HG03457 (cell line): ENCODE measurements around the gene ADAMTS1.

Experiments
- ATAC-seq: cut with Tn5 transposase; IDR thresholded peaks from one replicate; pipeline ENCODE4 v1.9.1; 2021; ENCODE audit warnings: moderate number of reproducible peaks; ENCODE audit not compliant: unreplicated experiment

ADAMTS1 gene

GRCh38 chr21:26845759-26846035, 488 bp upstream of the ADAMTS1 start:
- ATAC-seq = no peak

- no peak for ATAC-seq
Measured at GRCh38 chr21:26844258-26845065, 747 bp downstream of the ADAMTS1 start.

- ATAC-seq = no peak
Measured at GRCh38 chr21:26843933-26844257, 1.3 kb downstream of the ADAMTS1 start.

GRCh38 chr21:26842974-26843932, 2.0 kb downstream of the ADAMTS1 start:
- ATAC-seq = no peak

- no peak for ATAC-seq
Measured at GRCh38 chr21:26842300-26842699, 2.9 kb downstream of the ADAMTS1 start.

GRCh38 chr21:26840912-26841311, 4.3 kb downstream of the ADAMTS1 start:
- no peak for ATAC-seq

- ATAC-seq = no peak
Measured at GRCh38 chr21:26840201-26840600, 5.0 kb downstream of the ADAMTS1 start.

- no peak for ATAC-seq
Measured at GRCh38 chr21:26837539-26837938, 7.7 kb downstream of the ADAMTS1 start.

- no peak for ATAC-seq
Measured at GRCh38 chr21:26836528-26836927, 8.7 kb downstream of the ADAMTS1 start.

- ATAC-seq = no peak
Measured at GRCh38 chr21:26835714-26836265, 9.4 kb downstream of the ADAMTS1 start.

- ATAC-seq = no peak
Measured at GRCh38 chr21:26835027-26835713, 10.0 kb downstream of the ADAMTS1 start.

- ATAC-seq = no peak
Measured at GRCh38 chr21:26834181-26834905, 10.9 kb downstream of the ADAMTS1 start.

GRCh38 chr21:26833460-26833939, 11.7 kb downstream of the ADAMTS1 start:
- ATAC-seq = no peak

- no peak for ATAC-seq
Measured at GRCh38 chr21:26833011-26833410, 12.2 kb downstream of the ADAMTS1 start.

- ATAC-seq = no peak
Measured at GRCh38 chr21:26832546-26832945, 12.7 kb downstream of the ADAMTS1 start.

GRCh38 chr21:26826801-26827200, 18.4 kb downstream of the ADAMTS1 start:
- no peak for ATAC-seq

GRCh38 chr21:26820509-26820908, 24.7 kb downstream of the ADAMTS1 start:
- no peak for ATAC-seq

GRCh38 chr21:26819740-26820324, 25.4 kb downstream of the ADAMTS1 start:
- ATAC-seq = no peak

- no peak for ATAC-seq
Measured at GRCh38 chr21:26818906-26819305, 26.3 kb downstream of the ADAMTS1 start.

- no peak for ATAC-seq
Measured at GRCh38 chr21:26815197-26815596, 30.0 kb downstream of the ADAMTS1 start.
